GM19452 (cell line): ENCODE measurements around the gene SCD.

ENCODE experiments used
- ATAC-seq: cut with Tn5 transposase; IDR thresholded peaks from one replicate; pipeline ENCODE4 v1.9.1; 2021; ENCODE audit not compliant: unreplicated experiment

SCD gene

DNA sequence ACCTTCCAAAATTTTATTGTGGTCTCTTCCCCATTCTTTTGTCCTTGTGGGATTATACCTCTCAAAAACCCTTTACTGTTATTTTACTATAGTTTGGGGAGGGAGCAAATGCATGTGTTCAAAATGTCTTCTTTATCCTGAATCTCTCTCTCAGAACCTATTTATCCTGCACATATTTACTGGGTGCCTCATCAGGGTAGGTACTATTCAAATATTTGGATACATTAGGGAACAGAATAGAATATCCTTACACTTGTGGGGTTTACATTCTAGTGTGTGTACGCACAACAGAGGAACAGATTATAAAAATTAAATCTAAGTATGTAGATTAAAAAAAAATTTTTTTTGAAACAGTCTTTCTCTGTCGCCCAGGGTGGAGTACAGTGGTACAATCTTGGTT, 48.6 kb downstream of the SCD start:
- ATAC-seq = no peak

- no peak for ATAC-seq
Measured at GRCh38 chr10:100396605-100397004, 49.6 kb downstream of the SCD start.

GRCh38 chr10:100401631-100402328, 54.7 kb downstream of the SCD start:
- no peak for ATAC-seq

DNA sequence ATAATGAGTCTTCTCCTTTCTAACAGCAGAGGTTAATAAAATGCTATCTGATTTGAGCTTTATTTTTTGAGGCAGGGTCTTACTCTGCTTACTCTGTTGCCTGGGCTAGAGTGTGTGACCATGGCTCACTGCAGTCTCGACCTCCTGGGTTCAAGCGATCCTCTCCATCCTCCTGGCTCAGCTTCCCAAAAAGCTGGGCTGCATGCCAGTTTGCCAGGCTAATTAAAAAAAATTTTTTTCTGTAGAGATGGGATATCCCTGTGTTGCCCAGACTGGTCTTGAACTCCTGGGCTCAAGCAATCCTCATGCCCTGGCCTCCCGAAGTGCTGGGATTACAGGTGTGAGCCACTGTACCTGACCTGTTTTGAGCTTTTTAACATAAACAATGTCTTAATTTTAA, 56.7 kb downstream of the SCD start:
- no peak for ATAC-seq

GRCh38 chr10:100413173-100413572, 66.1 kb downstream of the SCD start:
- no peak for ATAC-seq
